ENCODE data around the gene LDLRAD3.
"Not testable (repeated sequence)": the region's sequence is repeated elsewhere in the genome, so short reads cannot be mapped to it uniquely, and the experiment has no call there.

The LDLRAD3 gene

DNA sequence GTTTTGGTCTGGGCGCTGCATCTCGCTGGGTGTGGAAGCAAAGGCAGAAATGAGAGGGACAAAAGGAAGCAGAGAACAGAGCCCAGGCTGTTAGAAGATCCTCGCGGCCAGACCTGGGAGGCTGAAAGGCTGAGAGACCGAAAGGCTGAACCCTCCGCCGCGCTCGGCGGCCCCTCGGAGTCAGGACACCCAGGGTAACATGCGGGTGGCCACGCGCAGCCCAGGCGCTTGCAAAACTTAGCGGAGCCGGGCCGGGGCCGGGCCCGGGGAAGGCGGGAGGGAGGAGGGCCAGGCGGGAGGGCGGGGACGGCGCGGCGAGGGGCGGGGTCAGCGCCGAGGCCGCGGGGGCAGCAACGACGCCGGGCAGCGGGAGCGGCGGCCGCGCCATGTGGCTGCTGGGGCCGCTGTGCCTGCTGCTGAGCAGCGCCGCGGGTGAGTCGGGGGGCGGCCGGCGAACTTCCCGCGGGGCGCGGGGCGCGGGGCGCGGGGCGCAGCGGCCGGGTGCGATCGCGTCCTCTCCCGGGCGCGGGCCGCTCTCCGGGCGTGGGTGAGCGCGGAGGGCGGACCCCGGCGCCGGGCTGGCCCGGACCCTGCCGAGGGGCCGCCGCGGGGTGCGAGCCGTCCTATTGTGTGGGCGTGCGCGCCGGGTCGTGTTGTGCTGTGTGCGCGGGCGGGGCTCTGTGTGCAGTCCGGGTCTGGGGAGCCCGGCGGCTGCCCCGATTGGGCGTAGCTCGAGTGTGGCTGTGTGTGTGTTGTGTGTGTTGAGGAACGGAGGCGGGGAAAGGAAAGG lies at the start of gene LDLRAD3:
LDLRAD3 (plus strand) TSS at position 350 of the 790 bp plus-strand sequence; CDS start at position 387, 37 bp downstream.
- peak in 1 of 2 experiments; percentile 41 for DNase-seq (ENCODE audit: low read depth in 2 of 2)

GRCh38 chr11:35897019-35897418 lies 46.8 kb upstream of the LDLRAD3 start:
- no peak for DNase-seq (ENCODE audit: low read depth in 2 of 2)

DNA sequence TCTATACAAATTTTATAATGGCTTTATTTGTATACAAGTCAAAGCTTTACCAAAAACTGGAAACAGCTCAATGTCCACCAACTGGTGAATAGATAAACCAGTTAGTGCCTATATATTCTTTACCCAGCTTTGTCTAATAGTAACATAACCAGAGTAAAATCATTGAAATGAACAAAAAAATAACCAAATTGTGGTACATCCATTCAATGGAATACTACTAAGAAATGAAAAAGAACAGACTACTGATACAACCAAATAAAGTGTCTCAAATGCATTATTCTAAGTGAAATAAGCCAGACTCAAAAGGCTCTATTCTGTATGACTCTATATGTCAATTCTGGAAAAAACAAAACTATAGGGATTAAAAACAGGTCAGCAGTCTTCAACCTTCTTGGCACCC lies 40.9 kb upstream of the LDLRAD3 start:
- no peak for DNase-seq (ENCODE audit: low read depth in 2 of 2)

DNA sequence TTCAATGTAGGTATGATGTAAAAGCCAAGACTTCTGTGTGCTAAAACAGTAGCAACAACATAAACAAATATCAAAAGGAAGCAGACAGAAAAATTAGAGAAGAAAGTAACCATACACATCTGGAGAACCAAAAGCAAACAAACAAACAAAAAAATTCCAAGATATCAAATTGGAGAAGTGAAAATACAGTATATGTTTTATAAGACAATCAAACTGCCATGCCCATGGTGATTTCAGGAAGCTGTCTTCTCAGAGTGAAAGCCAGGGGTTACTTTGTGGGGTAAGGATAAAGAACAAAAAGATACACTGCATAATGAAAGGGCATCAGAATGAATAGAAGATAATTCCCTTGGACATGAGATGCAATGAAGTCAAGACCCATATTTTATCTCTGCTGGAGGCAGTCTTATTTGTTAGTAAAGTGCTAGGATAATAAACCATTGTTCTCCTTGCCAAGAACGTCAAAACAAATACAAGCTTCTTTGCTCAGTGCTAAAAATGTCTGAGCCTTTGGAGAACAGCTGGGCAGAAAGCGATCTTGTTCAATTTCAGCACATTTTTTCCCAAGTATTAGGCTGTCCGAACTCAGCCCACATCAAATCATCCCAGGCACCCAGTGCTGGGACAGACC lies 38.1 kb upstream of the LDLRAD3 start:
- no peak for DNase-seq (ENCODE audit: low read depth in 2 of 2)

DNA sequence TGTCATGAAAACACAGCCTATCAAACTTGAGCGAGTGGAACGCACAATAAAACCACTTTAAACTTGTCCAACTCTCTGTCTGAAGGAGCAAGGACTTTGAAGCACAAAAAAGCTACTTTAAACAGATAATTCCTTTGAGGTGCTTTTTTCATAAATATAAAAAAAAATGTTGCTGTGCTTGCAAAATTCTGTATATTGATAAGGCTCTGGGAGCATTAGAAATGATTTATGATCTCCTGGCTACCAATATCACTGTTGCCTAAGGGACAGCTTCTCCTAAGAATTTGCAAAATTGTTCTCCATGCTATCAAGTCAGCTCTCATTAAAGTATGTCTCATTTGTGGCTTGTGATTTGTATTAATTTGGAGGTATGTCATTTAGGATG lies 37.6 kb upstream of the LDLRAD3 start:
- DNase-seq (ENCODE audit: low read depth in 2 of 2): no peak

GRCh38 chr11:35906681-35907080 lies 37.2 kb upstream of the LDLRAD3 start:
- no peak for DNase-seq (ENCODE audit: low read depth in 2 of 2)

DNA sequence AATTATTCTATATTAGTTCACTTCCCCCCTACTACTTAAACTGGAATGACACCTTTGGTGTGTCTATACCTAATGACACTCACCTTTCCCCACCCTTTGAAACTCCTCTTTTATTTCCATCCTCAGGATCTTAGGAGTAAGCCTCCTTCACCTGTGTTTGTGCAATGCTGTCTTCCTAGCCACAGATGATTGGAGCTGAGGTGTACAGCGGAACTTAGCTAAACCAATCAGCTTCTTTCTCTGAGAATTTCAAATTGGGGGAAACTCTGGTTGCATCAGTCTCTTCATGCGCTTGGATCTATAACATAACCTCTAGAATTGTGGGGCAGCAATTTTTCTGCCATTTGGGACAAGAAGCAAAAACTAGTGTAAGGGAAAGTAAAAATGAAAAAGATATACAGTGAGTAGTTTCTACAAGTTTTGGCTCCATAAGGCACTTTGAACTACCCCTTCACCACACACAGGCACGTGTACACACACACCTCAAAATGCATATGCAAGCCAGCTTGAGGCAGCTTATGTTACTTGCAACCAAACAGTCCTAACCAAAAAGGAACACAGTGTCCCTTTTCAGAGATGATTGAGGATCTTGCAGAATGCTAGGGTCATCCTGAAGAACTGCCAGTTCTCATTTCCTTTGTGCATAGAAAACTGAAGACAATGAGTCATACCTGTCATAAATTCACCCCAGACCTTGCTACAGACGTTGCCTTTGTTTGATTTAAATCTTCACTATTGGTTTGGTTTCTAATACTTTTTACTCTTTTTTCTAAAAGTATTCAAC lies 36.0 kb upstream of the LDLRAD3 start:
- no peak for DNase-seq (ENCODE audit: low read depth in 2 of 2)

DNA sequence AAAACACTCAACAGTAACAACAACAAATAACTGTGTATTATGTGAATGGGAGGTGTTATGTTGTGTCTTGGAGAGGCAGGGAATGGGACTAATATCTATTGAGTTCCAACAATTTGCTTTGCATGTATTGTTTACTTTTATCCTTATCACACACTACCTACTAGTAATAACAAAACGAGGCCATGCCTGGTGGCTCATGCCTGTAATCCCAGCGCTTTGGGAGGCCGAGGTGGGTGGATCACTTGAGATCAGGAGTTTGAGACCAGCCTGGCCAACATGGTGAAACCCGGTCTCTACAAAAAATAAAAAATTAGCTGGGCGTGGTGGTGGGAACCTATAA lies 35.5 kb upstream of the LDLRAD3 start:
- DNase-seq (ENCODE audit: low read depth in 2 of 2): not testable (repeated sequence)

DNA sequence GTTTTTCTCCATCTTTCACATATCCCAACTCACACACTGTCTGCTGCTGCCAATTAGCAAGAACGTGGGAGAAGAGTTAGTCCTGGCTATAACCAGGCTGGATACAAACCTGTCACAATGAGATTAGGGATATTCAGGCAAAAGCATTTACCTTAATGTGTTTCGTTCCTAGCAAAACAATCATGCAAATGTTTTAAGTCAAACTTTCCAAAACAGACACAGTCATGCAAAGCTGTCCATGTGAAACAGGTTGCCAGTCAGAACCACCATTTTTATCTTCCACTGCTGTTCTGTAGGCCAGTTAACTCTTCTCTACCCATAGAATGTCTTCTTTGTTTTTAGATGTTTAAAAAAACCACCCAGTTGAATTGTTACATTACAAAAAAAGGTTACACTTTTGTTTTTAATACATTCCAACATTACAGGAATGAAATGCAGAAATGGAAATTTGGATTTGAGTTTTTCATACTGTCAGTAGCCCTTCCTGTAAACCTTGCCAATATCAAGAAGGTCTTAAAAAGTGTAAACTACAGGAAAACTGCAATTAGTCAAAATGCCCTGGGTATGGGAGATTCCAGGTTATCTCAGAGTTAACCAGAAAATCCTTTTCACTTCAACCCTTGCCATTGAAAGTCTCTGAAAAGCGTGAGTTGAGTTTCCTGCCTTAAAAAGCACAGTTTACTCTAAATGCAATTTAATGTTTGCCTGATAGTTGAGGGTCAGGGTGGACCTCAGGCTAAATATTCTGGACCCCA lies 34.2 kb upstream of the LDLRAD3 start:
- no peak for DNase-seq (ENCODE audit: low read depth in 2 of 2)

GRCh38 chr11:35911013-35911412 lies 32.8 kb upstream of the LDLRAD3 start:
- DNase-seq (ENCODE audit: low read depth in 2 of 2): no peak

GRCh38 chr11:35911616-35912165 lies 32.2 kb upstream of the LDLRAD3 start:
- DNase-seq (ENCODE audit: low read depth in 2 of 2): no peak

DNA sequence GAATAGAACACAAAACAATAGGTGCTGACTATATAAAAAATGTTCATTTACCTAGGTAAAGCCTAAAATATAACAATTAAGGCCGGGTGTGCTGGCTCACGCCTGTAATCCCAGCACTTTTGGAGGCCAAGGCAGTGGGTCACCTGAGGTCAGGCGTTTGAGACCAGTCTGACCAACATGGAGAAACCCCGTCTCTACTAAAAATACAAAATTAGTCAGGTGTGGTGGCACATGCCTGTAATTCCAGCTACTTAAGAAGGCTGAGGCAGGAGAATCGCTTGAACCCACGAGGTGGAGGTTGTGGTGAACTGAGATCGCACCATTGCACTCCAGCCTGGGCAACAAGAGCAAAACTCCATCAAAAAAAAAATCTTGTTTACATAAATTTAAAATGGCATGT lies 31.4 kb upstream of the LDLRAD3 start:
- DNase-seq (ENCODE audit: low read depth in 2 of 2): not testable (repeated sequence)

GRCh38 chr11:35912883-35913624 lies 30.8 kb upstream of the LDLRAD3 start:
- no peak for DNase-seq (ENCODE audit: low read depth in 2 of 2)

DNA sequence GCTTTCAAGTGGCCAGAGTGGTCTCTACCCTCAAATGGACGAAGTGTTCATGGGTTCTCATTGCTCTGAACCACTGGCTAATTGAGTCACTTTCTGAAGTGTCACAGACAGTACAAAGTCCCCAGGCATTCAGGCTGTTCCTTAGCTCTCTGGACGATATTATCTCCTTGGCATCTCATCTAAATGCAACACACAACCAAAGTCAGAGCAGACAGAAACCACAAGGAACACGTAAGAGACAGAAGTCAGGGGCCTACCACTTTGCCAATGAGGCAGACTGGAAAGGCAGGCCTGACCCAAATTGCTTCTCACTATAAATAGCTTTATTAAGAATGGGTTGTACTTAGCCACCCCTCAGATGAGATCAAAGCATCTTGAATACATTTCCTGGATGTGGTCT lies 29.0 kb upstream of the LDLRAD3 start:
- DNase-seq (ENCODE audit: low read depth in 2 of 2): no peak

DNA sequence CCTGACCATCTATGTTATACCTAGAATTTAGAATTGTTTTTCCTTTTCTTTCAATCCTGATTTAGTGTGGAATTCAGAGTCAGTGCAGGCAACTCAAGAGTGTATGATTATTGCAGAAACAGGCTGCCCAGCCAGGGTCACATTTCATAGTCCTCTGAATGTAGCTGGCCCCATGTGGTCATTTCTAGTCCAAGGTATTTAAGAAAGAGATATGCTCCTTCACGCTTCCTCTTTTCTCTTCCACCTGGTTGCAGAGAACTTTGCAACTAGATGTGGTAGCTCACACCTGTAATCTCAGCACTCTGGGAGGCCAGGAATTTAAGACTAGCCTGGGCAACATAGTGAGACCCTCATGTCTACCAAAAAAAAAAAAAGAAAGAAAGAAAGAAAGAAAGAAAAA lies 27.6 kb upstream of the LDLRAD3 start:
- DNase-seq (ENCODE audit: low read depth in 2 of 2): no peak

DNA sequence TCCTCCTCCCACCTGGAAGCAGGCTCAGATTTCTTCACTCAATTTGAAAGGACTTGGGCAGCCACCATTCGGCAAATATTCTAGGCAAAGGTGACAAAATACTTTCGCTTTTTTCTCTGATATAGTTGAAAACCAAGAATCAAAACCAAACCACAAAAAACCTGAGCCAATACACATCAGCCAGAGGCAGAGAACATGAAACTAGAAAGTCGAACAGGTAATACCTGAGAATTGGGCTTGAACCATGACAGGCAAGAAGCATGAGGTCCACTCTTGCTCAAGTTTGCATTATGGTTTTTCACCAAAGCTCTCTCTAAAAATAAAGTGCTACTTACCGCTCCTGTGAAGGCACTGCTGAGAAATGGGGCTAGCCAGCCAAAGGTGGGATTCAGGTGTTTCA lies 26.2 kb upstream of the LDLRAD3 start:
- DNase-seq (ENCODE audit: low read depth in 2 of 2): no peak

GRCh38 chr11:35918716-35919115 lies 25.1 kb upstream of the LDLRAD3 start:
- no peak for DNase-seq (ENCODE audit: low read depth in 2 of 2)

DNA sequence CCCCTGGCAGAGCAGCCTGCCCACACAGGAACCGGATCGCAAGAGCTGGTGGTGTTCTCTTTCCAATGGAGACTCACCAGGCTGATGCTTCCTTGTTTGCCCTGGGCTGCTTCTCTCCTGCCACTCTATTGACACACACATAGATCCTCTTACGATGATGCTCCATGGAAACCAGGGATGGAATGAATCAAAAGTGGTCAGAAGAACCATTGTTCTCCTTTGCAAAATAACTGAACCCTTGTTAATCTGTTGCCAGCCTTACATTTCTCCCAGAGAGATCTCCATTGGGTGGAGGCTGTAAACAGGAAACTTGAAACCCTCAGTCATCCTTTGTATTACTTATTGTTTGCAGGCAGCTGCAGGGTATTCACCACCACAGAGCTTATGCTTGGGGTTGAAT lies 24.6 kb upstream of the LDLRAD3 start:
- no peak for DNase-seq (ENCODE audit: low read depth in 2 of 2)

- no peak for DNase-seq (ENCODE audit: low read depth in 2 of 2)
Observed at GRCh38 chr11:35923452-35923851, 20.4 kb upstream of the LDLRAD3 start.

- no peak for DNase-seq (ENCODE audit: low read depth in 2 of 2)
Observed at GRCh38 chr11:35924811-35925210, 19.1 kb upstream of the LDLRAD3 start.

DNA sequence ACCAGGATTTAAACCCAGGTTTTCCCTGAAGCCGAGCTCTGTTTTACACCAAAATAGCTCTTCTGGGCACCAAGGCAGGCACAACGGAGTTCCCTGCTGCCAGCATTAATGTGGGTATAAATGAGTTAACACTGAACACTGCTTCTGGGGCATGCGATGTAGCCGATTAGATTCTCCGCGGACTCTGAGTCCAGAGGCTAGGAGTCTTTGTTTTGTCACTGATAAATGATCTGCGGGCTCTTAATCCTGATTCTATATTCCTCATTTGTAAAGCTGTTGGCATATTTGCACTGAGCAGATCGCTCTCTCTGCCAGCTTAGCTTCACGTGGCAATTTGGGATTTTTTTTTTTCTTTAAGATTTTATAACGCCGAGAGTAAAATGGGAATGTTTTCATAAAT lies 16.8 kb upstream of the LDLRAD3 start:
- no peak for DNase-seq (ENCODE audit: low read depth in 2 of 2)
